ENCODE measurements around the gene OTOS.

The OTOS gene

DNA sequence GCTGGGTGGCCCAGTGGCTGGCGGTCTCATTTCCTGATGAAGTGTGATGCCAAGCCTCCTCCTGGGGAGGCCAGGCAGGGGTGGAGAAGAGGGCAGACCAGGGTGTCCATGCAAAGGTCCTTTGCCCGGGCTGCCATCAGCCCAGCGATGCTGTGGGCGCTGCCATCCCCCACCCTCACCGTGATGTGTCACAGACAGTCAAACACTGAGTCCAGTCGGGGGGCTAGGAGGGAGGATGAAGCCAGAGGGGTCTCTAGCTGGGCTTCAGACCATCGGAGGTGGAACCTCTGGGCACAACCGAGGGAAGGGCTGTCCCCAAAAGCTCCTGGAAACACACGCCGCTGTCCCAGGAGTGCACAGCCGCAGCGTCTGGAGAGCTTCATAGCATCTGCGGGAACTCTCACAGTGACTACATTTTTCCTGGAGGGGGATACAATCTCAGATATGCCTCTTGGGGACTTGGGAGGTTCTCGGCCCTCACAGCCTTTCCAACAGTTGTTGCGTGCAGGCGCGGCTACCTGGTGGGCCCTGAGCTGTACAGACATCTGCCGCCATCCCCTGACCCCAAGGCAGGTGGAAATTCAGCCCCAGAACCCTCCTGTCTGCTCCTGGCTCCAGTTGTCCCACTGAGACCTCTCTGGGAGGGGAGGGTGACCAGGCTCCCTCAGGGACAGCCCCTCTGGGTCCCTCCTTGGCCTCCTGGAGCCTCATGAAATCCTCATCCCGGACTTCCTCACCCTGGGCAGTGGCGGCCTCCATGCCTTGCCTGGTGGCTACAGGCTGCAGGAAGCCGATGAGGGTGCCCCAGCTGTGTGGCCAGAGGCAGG is 26.5 kb upstream of the OTOS start:
- no peak for DNase-seq

DNA sequence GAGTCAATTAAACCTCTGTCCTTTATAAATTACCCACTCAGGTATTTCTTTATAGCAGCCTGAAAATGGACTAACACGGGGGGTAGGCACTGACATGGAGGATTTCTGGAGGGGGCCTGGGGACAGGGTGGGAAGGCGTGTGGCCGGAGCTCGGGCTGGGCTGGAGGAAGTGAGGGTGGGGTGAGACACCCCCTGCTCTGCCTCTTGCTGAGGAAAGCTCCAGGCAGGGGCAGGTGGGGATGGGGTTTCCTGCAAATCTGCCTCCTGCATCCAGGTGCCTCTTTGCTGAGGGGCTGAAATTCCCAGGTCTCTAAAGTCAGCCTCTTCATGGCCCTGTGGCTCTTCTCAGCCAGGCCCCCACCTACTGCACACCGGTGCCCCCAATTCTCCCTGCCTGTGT is 25.7 kb upstream of the OTOS start:
- DNase-seq, result no peak

DNA sequence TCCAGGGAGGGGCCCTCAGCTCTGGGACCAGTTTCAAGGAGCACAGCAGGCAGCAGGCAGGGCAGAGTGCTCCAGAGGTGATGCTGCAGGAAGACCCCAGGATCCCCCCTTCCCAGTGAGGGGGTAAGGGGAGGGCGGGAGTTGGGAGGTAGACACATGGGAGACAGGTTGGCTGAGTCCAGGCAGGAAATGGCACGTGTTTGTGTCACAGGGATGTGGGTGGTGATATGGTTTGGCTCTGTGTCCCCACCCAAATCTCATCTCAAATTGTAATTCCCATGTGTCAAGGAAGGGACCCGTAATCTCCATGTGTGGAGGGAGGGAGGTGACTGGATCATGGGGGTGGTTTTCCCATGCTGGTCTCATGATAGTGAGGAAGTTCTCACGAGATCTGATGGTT is 25.2 kb upstream of the OTOS start:
- no peak for DNase-seq

DNA sequence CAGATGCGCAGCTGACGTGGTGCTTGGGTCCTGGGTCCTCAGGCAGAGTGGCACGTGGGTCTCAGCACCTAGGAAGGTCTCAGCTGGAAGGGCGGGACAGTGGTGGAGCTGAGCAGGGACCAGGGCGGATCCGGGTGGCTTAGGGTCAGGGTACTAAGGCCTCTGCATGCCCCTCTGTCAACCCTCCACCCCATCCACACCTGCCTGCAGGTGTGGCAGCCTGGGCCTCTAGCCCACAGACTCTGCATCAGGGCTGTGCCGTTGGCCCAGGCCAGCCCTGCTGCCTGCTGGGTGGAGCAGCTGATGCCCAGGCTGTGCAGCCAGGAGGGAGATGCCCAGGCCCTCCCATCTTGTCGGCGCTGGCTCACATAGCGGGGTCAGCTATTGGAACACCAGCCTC is 24.6 kb upstream of the OTOS start:
- DNase-seq, result no peak

DNA sequence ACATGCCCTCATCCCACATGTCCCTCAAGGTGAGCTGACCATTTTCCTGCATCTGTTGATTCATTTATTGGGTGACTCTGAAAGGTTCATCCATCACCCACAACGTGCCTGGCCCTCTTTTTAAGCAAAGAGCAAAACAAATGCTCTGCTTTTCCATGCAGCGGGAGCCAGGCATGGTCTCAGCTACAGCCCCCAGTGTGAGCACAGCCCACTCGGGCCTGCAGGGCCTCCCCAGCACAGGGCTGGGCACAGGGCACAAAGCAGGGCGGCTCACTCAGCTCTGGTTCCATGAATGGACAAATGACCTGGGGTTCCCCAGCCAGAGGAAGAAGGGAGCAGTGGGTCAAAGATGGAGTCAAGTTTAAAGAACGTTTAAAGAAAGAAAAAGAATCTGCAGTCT is 24.1 kb upstream of the OTOS start:
- DNase-seq, result no peak

DNA sequence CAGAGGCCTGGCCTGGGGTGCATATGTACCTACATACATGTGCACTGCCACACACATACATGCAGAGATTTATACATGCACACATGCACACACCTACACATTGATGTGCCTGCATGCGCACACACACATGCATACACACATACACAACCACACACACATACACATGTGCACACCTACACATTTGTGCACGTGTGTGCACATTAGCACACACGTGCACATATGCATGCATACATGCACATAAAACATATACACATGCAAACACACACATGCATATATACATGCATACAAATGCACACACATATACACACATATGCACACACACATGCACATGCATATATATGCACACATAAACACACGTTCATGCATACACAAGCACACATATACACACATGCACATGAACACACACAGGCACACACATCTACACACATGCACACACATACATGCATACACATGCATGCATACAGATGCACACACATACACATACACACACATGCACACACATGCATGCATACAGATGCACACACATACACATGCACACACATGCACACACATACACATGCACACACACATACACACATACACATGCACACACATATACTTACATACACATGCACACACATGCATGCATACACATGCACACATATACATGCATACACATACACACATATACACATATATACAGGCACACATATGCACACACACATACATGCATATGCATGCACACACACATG is 23.6 kb upstream of the OTOS start:
- DNase-seq, result no peak

DNA sequence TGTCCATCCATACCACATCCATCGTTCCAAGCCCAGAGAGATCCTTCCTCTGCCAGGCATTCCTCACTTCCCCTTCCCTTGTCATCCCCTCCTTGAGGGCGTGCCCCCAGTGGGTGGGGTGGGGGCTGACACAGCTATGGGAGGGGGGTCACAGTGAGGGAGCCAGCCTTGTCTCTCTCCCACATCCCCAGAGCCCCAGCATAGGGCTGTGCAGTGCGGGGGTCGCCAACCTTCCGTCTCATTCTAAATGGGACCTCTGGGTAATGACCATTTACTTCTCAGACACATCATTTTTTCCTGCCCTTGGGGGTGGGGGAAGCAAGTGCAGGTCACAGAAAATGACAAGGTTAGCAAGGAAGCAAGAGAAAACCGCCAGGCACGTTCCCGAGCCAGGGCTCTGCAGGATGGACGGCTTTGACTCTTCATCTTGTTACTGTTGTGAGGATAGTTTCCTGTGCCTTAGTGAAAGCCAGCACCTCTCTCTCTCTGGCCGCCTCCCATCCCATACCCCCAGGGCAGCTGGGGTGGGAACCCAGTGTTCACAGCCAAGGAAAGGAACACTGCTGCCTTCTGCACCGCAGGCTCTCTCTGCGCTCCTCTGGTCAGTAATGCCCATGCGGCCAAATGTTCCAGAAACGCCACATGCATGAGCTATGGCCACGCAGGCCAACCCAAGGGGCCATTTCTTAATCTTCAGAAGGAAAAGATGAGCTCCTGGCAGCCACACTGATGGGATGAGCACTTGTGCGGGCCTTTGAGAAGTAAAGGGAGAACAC is 22.7 kb upstream of the OTOS start:
- no peak for DNase-seq

DNA sequence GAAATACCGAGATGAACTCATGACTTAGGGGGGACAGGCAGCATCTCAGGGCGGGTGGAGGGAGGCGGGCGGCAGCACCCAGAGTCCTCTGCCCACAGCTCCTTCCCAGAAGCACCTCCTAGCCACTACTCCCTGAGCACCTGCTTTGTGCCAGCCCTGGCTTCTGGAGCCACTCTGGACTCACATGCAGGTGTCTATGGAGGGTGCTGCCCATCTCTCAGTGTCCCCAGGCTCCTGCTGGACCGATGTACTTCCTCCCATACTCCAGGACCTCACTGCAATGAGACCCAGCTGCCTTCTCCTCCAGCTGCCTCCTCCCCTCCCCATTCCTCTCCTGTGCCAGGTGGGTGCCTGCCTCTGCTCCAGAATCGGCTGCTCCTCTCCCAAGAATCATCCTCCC is 22.1 kb upstream of the OTOS start:
- no peak for DNase-seq

DNA sequence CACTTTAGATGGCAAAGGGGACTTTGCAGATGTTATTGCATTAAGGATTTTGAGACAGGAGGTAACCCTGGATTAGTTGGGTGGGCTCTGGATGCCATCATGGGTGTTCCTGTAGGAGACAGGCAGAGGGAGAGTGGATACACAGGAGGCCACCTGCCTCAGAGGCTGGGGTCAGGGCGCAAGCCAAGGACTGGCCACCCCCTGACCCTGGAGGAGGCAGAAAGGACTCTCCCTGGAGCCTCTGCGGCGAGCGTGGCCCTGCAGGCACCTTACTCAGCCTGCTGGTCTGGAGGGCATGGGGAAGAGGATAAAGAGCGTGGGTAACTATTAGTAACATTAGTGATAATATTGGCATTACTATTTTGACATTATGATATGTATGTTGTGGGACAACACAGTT is 21.6 kb upstream of the OTOS start:
- no peak for DNase-seq

DNA sequence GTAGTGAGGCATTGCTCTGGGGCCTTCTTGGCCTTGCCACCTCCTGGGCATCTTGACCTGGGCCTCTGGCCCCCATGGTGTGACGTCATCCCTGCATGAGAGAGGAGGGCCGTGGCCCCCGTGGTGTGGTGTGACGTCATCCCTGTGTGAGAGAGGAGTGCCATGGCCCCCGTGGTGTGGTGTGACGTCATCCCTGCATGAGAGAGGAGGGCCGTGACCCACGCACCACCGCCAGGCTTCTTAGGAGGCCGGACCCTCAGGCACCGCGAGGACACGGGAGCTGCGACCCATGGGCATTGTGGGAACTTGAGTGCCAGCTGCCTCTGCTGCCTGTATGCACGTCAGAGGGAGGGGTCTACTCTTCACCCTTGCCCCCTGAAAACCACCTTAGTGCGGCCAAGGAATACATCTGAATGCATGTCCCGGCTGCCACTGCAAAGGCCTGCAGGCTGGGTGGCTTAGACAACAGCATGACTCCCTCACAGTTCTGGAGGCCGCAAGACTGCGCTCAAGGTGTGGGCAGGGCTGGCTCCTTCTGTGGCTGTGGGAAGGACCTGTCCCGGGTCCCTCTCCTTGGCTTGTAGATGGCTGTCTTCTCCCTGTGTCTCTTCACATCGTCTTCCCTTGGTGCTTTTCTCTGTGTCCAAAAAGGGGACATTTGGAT is 20.8 kb upstream of the OTOS start:
- DNase-seq, result no peak

DNA sequence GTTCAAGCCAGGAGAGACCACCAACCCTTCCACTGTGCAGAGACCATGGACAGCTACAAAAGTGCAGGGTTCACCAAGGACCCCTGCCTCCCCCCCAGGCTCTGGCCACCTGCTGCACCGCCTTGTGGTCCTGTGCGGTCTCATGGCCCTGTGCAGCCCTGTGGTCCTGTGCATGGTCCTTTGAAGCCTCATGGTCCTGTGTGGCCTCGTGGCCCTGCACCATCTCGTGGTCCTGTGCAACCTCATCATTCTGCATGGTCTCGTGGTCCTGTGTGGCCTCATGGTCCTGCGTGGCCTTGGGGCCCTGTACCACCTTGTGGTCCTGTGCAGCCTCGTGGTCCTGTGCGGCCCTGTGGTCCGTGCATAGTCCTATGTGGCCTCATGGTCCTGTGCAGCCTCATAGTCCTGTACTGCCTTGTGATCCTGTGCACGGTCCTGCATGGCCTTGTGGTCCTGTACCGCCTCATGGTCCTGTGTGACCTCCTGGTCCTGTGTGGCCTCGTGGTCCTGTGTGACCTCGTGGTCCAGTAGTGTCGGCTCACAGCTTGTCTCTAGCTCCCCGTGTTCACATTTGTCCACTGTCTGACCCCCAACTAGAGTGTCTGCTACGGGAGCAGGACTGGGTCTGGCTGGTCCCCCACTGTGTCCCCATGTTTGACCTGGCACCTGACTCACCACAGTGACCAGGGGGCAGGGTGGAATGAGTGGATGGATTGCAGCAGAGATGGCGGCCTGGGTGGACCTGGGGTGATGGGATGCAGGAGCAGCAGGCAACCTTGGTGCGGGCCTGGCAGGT is 20.0 kb upstream of the OTOS start:
- DNase-seq, result no peak

DNA sequence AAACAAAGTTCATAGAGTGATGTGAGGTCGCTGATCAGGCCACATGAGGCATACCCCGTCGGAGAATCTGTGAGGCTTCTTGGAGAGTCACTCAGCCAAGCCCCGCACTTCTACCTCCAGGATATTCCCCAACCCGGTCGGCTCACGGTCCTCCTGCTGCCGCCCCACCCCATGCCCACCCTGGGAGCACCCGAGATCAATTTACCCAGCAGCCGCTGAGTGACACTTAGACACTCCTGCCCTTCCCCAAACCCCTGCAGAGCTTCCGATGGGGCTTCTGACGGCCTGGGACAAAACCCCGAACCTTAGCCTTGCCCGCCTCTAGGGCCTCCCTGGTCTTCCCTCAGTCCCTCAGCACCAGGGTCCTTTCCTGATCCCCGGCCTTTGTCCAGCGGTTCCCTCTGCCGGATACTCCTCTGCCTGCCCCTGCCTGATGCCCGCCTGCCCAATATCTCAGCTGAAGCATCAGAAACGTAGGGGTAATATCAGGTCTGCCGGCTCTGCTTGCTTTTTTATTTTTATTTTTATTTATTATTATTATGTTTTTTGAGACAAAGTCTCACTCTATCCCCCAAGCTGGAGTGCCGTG is 18.9 kb upstream of the OTOS start:
- DNase-seq, result no peak

DNA sequence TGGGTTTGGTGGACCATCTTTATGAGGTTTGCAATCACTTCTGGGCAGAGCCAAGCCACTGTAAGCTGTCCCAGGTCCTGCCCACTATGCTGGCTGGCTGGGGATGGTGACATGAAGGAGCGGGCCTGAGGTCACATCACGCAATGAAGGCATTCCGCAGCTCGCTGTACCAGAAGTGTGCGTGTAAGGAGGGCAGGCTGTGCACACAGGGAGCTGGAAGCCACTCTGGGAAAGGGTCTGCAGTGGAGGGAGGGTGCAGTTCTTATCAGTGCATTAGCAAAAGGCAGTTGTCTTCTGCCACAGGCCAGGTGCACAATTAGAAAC is 16.7 kb upstream of the OTOS start:
- DNase-seq, result no peak

DNA sequence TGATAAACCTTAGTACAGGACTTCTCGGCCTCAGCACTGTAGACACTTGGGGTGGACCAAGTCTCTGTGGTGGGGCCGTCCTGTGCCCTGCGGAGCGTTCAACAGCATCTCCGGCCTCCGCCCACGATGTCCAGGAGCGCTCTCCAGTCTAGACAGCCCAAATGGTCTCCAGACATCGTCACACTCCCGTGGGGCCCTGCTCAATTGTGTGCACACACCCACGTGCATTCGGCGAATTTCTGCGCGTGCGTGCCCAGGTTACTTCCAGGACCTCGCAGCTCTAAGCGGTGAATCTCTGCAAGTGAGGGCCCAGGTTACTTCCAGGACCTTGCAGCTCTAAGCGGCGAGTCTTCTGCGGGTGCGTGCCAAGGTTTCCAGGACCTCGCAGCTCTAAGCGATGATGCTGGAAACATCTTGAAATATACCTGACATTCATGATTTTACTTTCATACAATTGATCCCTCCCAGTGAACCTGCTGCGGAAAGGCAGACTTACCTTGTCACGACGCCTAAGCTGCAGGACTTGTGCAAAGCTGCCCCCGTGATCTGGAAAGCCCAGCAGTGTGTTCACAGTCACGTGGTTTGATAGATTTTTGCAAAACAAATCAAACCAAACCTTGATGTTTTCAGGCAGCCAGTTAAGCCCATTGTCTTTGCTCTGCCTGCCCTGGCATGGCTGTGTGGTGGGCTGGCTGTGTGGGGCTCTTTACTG is 16.1 kb upstream of the OTOS start:
- no peak for DNase-seq

DNA sequence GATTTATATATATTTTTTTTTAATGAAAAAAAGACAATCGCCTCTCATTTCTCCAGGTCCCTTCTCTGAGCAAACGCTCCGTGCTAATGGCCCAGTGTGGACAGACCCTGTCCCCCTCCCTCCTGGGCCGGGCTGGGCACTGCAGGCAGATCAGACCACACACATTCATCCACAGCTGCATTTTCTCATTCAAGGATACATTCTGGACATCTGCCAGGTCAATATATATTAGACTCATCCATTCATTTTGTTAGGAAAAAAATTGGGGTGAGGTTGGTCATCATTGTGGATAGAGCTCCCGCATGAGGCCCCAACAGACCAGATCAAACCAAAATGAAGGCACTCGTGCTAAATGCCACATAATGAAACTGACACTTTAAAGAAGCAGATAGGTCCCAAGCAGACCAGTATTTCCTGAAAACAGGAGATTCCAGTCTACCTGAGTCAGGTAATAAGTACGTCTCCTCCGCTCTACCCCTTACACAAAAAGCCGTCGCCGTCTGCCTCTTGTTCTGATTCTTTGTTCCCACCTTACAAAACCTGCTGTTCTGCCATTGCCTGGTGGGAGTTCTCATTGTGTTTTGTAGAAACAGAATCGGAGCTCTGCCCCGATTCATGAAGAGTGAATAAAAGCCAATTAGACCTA is 15.4 kb upstream of the OTOS start:
- DNase-seq, result no peak

DNA sequence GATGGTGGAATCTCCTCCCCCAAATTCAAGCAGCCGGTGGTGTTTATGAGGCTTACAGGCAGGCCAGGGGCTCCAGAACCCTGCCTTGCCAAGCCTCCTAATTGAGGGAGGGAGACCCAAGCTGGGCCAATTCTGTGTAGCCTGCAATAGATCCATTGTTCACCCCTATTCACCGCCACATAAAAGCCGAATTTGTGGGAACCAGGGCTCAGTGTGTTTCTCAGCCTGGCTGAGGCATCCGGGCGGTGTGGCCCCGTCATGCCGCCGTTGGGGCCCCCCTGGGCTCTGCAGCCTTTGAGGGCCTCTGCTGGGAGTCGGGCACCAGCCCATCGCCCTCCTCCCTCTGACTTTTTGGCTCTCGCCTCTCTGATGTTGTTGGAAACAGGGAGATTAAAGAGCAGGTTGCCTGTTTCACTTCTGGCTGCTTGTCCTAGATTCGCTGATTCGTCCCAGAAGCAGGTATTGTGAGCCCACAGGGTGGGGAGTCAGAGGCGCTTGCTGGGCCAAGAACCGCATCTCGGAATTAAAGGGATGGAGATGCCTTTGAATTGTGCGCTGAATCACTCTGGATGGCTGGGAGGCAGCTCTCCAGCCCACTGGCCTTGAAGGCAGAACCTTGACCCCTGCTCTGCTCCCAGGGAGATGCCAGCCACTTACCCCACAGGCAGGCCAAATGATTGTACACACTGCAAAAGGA is 14.7 kb upstream of the OTOS start:
- DNase-seq, result no peak

DNA sequence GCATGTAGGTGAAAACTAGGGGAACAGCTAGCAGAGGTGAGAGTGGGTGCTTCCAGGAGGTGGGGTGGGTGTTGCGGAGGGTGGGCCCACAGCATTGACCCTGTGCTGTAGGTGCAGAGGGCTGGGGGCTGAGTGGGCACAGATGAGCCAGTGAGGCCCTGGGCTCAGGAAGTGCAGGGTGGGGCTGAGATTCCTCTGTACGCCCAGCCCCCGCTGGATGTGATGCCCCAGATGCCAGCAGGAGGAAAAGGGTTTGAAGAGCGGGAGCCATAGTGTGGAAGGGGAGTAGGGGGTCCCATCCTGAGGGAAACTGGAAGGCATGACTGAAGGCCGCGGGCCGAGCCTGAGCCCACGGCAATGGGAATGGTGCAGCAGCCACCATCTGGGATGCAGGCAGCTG is 14.1 kb upstream of the OTOS start:
- no peak for DNase-seq

DNA sequence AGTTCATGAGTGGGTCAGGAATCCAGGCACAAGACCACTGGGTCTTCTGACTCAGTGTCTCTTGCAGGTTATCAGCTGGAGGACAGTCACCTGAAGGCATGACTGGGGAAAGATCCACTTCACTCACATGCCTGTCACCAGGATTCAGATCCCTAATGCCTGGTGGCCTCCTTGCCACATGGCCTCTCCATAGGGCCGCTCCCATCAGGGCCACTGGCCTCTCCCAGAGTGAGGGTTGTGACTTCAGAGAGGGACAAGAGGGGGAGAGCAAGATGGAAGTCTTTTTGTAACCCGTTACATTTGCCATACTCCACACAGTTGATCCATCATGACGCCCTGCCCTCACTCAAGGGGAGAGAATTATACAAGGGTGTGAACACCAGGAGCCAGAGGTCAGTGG is 13.0 kb upstream of the OTOS start:
- DNase-seq, result no peak

DNA sequence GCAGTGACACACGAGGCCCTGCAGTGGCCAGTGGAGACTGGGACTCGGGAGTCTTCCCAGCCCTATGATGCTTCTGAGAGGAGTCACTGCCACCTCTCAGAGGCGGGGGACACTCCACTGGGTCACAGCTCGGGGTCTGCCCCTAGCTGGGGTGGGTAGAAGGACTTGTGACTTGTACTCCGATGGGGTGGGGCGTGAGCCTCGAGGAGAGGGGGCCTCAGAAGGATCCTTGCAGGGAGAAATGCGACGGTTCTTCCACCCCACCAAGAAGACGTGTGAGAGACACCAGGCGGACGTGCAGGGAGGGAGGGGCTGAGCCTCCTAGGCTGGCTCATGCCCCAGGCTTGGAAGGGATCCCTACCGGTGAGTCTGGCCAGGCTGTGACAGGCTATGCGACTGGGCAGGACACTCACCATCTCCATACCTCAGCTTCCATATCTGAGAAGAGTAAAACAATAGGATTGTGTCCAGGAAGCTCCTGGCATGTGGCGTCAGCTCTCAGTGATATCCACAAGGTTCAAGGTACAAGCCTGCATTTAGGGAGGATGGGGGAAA is 11.1 kb upstream of the OTOS start:
- DNase-seq, result no peak
